Uterus (tissue), 4 donors: Measurements from ENCODE around the gene AGPAT3. TPM values are rescaled to one million over a fixed set of nuclear protein-coding genes. Genes with fewer than 3 reads are reported as not detected.

ENCODE experiments used
- DNase-seq, 2 donors: peaks; one replicate each; pipeline ENCODE4 v3.0.0-alpha.2; 2019 to 2020
- H3K27ac ChIP-seq, 2 donors: fragments of 200-600 bp; sonication (generic); 1 replicate in 1 of 2; 2 replicates in 1 of 2; pipeline ENCODE4 v1.5.1; 2016 to 2018
- H3K27me3 ChIP-seq, 2 donors: fragments of 200-600 bp; sonication (generic); one replicate each; pipeline ENCODE4 v1.5.1; 2018 to 2019; ENCODE audit warnings: control low read depth in 1 of 2
- H3K36me3 ChIP-seq, 2 donors: fragments of 200-600 bp; sonication (generic); one replicate each; pipeline ENCODE4 v1.5.1; 2019; ENCODE audit warnings: control low read depth in 1 of 2
- H3K4me1 ChIP-seq, 2 donors: fragments of 200-600 bp; sonication (generic); one replicate each; pipeline ENCODE4 v1.5.1; 2018 to 2019; ENCODE audit warnings: control low read depth in 1 of 2
- H3K4me3 ChIP-seq, 2 donors: fragments of 200-600 bp; sonication (generic); 1 replicate in 1 of 2; 2 replicates in 1 of 2; pipeline ENCODE4 v1.5.1; 2018 to 2019; ENCODE audit warnings: mild to moderate bottlenecking in 1 of 2
- H3K9me3 ChIP-seq, 2 donors: fragments of 200-600 bp; sonication (generic); one replicate each; pipeline ENCODE4 v1.5.1; 2019; ENCODE audit warnings: control low read depth in 1 of 2
- CTCF ChIP-seq, 4 experiments: fragments of 200-600 bp in 2 of 4; fragments of 450-650 bp in 2 of 4; sonication (generic) in 2 of 4; IDR thresholded peaks; one replicate each; pipeline ENCODE4 v1.5.1; 2016 to 2019; ENCODE audit warnings: antibody characterized with exemption in 4 of 4, mild to moderate bottlenecking in 2 of 4, moderate library complexity in 1 of 4
- POLR2A ChIP-seq, 2 donors: fragments of 450-650 bp; IDR thresholded peaks; one replicate each; pipeline ENCODE4 v1.6.1; 2016; ENCODE audit warnings: antibody characterized with exemption in 2 of 2, mild to moderate bottlenecking in 1 of 2, moderate library complexity in 1 of 2
- intact Hi-C: fragments of 100-400 bp; cut with DNase I; formaldehyde crosslinking; loops from one replicate; pipeline ENCODE4 v1.15.1; 2023; ENCODE audit warnings: low total_unique reads
- total RNA-seq, 4 donors: library from RNA; depleted of rRNA in 3 of 4; stranded (reverse); fragments of >200 nt in 3 of 4; gene quantifications; one replicate each; pipeline versions ENCODE4 v1.1.0 to v1.2.4, GENCODE V29; 2014 to 2023
- donor health status: DM: yes; HTN: yes; CAD: no.

Gene AGPAT3
- total RNA-seq, 4 donors from 2014 or later = 6.8 to 43.4 (median 28.4) TPM

- TF ChIP-seq CTCF (IDR thresholded peaks at IDR 0.05) (no peak), POLR2A (IDR thresholded peaks at IDR 0.05) (no peak)
- Histone ChIP-seq H3K27ac (no peak overlapping the region), H3K4me3 (no peak overlapping the region), H3K9me3 (no peaks in the 10 kb centered on the region), H3K4me1 (peaks cover 0 to 6% of the 10 kb centered on the region in 2 donors), H3K27me3 (no peaks in the 10 kb centered on the region), H3K36me3 (no peaks in the 10 kb centered on the region)
- intact Hi-C loops = no loop called here
- no peak for DNase-seq
Measured at GRCh38 chr21:43884012-43884860, 19.2 kb downstream of the AGPAT3 start.

- H3K4me3 ChIP-seq = no peak overlapping the region
- H3K27ac ChIP-seq = no peak overlapping the region
- H3K27me3 ChIP-seq = no peaks in the 10 kb centered on the region
- peaks cover 0 to 6% of the 10 kb centered on the region in 2 donors for H3K4me1 ChIP-seq
- intact Hi-C loops = no loop called here
- H3K36me3 ChIP-seq = no peaks in the 10 kb centered on the region
- TF ChIP-seq CTCF (IDR thresholded peaks at IDR 0.05) (no peak), POLR2A (IDR thresholded peaks at IDR 0.05) (no peak)
- no peaks in the 10 kb centered on the region for H3K9me3 ChIP-seq
- no peak for DNase-seq
Measured at GRCh38 chr21:43884861-43885417, 19.9 kb downstream of the AGPAT3 start.

- Histone ChIP-seq H3K36me3 (no peaks in the 10 kb centered on the region), H3K4me3 (no peak overlapping the region), H3K27me3 (no peaks in the 10 kb centered on the region), H3K4me1 (peaks cover 0 to 6% of the 10 kb centered on the region in 2 donors), H3K27ac (no peak overlapping the region), H3K9me3 (no peaks in the 10 kb centered on the region)
- TF ChIP-seq CTCF (IDR thresholded peaks at IDR 0.05) = no peak
- TF ChIP-seq POLR2A (IDR thresholded peaks at IDR 0.05) = no peak
- intact Hi-C loops = no loop called here
- no peak for DNase-seq
Measured at GRCh38 chr21:43885721-43886120, 20.7 kb downstream of the AGPAT3 start.

GRCh38 chr21:43886565-43886964, 21.5 kb downstream of the AGPAT3 start:
- intact Hi-C loops = no loop called here
- Histone ChIP-seq H3K36me3 (no peaks in the 10 kb centered on the region), H3K4me1 (peaks cover 0 to 6% of the 10 kb centered on the region in 2 donors), H3K27me3 (no peaks in the 10 kb centered on the region), H3K9me3 (no peaks in the 10 kb centered on the region), H3K4me3 (no peak overlapping the region), H3K27ac (no peak overlapping the region)
- TF ChIP-seq POLR2A (IDR thresholded peaks at IDR 0.05) (no peak), CTCF (IDR thresholded peaks at IDR 0.05) (no peak)
- DNase-seq = no peak

GRCh38 chr21:43889069-43889468, 24.0 kb downstream of the AGPAT3 start:
- Histone ChIP-seq H3K4me1 (no peaks in the 10 kb centered on the region), H3K36me3 (no peaks in the 10 kb centered on the region), H3K27me3 (no peaks in the 10 kb centered on the region), H3K27ac (no peak overlapping the region), H3K4me3 (no peak overlapping the region), H3K9me3 (no peaks in the 10 kb centered on the region)
- intact Hi-C loops = no loop called here
- no peak for DNase-seq
- TF ChIP-seq CTCF (IDR thresholded peaks at IDR 0.05) = no peak
- TF ChIP-seq POLR2A (IDR thresholded peaks at IDR 0.05) = no peak
